Testis (tissue), 3 donors: ENCODE data around the gene FOXO6. TPM values are rescaled to one million over a fixed set of nuclear protein-coding genes. Genes with fewer than 3 reads are reported as not detected.

Source experiments
- DNase-seq: peaks from one replicate; pipeline ENCODE4 v3.0.0-alpha.2; 2019
- H3K27ac ChIP-seq, 2 donors: fragments of 200-600 bp; sonication (generic); one replicate each; pipeline ENCODE4 v1.5.1; 2019
- H3K27me3 ChIP-seq: fragments of 200-600 bp; sonication (generic); one replicate; pipeline ENCODE4 v1.5.1; 2019
- H3K36me3 ChIP-seq: fragments of 200-600 bp; sonication (generic); one replicate; pipeline ENCODE4 v1.5.1; 2017; ENCODE audit warnings: low read depth; ENCODE audit errors: missing control alignments
- H3K4me1 ChIP-seq: fragments of 200-600 bp; sonication (generic); one replicate; pipeline ENCODE4 v1.5.1; 2019
- H3K4me3 ChIP-seq, 2 donors: fragments of 200-600 bp; sonication (generic); one replicate each; pipeline ENCODE4 v1.5.1; 2017 to 2019
- H3K9me3 ChIP-seq: fragments of 200-600 bp; sonication (generic); one replicate; pipeline ENCODE4 v1.5.1; 2017
- CTCF ChIP-seq, 3 experiments: fragments of 450-650 bp in 2 of 3; fragments of 200-600 bp in 1 of 3; sonication (generic) in 1 of 3; IDR thresholded peaks; one replicate each; pipeline ENCODE4 v1.5.1; 2016 to 2019; ENCODE audit warnings: antibody characterized with exemption in 3 of 3, mild to moderate bottlenecking in 2 of 3, moderate library complexity in 1 of 3
- POLR2A ChIP-seq: fragments of 450-650 bp; IDR thresholded peaks from one replicate; pipeline ENCODE4 v1.6.1; 2017; ENCODE audit warnings: antibody characterized with exemption, mild to moderate bottlenecking, moderate library complexity
- WGBS, 2 donors: methylation state at CpG; one replicate each; pipeline ENCODE4 v1.1.5; 2018; 5-methylcytosine and 5-hydroxymethylcytosine counted together
- intact Hi-C: fragments of 100-400 bp; cut with DNase I; formaldehyde crosslinking; loops from one replicate; pipeline ENCODE4 v1.15.1; 2023; ENCODE audit warnings: low total_unique reads
- polyA plus RNA-seq: library from polyadenylated mRNA; stranded (reverse); fragments of 350-450 nt; fragmentation: Illumina TruSeq; extraction: RNeasy Lipid Tissue Mini Kit (QIAGEN cat#74804); gene quantifications from one replicate; pipeline ENCODE4 v1.2.3, GENCODE V29; 2014; ENCODE audit warnings: low read depth, low replicate concordance; ENCODE audit not compliant: insufficient read depth
- total RNA-seq, 2 donors: library from RNA; depleted of rRNA; stranded (reverse); fragments of >200 nt; gene quantifications; one replicate each; pipeline ENCODE4 v1.2.3, GENCODE V29; 2016

Gene FOXO6
- total and polyA plus RNA-seq, 3 donors from 2014 or later = 2.4 to 4.5 (median 3.8) TPM

DNA sequence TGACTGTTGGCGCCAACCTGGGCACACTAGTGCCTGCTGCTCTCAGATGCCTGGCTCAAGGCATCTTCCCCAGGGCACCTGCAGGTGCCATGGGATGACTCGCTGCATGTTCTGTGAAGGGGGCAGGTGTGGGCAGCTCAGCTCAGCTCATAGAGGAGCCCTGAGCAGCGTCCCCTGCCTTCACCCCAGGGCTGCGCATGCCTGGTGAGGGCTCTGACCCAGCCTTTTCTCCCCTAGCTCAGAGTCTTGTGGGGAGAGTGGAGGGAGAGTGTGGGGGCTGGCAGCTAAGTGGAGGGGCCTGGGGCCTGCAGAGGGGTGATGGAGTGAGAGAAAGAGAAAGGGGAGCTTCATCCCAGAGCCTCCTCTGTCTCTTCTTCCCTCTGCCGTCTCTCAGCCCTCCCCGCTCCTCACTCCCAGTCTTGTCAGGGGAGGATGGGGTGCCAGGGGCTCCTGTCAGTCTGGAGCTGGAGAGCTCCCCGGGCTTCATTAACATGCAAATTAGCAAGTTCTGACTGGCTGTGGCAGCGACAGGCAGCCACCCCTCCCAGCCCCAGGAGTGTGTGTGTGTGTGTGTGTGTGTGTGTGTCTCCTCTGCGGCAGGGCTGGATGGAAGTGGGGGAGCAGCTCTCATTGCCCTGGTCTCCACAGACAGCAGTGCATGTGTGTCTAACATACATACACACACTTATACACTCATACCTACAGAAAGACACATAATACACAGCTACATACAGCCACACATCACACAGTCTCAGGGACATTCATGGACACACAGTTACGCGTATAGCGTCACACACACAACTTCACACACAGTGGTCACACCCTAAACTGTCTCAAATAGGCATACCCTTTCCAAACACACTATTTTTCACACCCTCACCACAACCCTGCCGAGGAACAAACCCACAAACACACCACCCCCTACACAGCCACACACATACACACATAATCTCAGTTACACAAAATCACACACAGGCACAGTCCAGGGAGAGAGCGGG, 34.0 kb downstream of the FOXO6 start:
- TF ChIP-seq POLR2A (no peak), CTCF (IDR thresholded peaks at IDR 0.05) (no peak)
- peaks cover 27% of the 10 kb centered on the region for H3K4me1 ChIP-seq
- no peak overlapping the region for H3K4me3 ChIP-seq
- no peak overlapping the region for H3K27ac ChIP-seq
- intact Hi-C loops = no loop called here
- no peaks in the 10 kb centered on the region for H3K27me3 ChIP-seq
- no peaks in the 10 kb centered on the region for H3K36me3 ChIP-seq
- H3K9me3 ChIP-seq = no peaks in the 10 kb centered on the region
- 75 to 77% methylated on average over 10 to 14 of the region's 14 CpGs for WGBS, 2 donors
- no peak for DNase-seq

DNA sequence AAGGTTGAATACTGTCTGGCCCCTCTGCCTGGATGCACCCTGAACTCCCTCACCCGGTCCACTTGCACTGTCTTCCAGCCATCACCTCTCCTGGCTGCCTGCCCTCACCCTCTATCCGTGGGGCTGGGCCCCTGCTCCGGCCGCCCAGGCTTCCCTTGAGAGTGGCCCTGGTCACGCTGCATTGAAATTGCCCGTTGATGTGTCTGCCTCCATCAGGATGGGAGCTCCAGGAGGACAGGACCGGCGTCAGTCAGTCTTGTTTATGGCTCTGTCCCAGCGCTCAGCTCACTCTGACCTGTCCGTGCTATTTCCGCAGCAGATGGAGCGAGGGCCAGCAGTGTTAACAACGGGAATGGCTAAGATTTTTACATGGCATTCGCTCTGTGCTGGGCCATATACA, 34.9 kb downstream of the FOXO6 start:
- H3K27me3 ChIP-seq = no peaks in the 10 kb centered on the region
- TF ChIP-seq POLR2A (no peak), CTCF (IDR thresholded peaks at IDR 0.05) (no peak)
- intact Hi-C loops = no loop called here
- H3K4me1 ChIP-seq = peaks cover 27% of the 10 kb centered on the region
- H3K27ac ChIP-seq = no peak overlapping the region
- H3K4me3 ChIP-seq = no peak overlapping the region
- H3K36me3 ChIP-seq = no peaks in the 10 kb centered on the region
- WGBS, 2 donors = 61 to 73% methylated on average over 14 of the region's 14 CpGs
- H3K9me3 ChIP-seq = no peaks in the 10 kb centered on the region
- no peak for DNase-seq

DNA sequence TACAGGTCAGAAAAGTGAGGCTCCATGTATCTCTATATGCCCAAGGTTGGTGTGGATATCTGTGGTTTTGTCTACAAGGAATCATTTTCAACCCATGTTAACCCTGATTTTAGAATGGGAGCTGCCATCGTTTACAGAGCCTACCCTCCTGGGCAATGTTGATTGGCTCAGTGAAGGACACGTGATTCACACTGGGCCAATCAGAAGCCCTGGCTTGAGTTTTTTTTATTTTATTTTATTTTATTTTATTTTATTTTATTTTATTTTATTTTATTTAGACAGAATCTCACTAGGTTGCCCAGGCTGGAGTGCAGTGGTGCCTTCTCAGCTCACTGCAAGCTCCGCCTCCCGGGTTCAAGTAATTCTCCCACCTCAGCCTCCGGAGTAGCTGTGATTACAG, 35.8 kb downstream of the FOXO6 start:
- no peaks in the 10 kb centered on the region for H3K9me3 ChIP-seq
- H3K4me3 ChIP-seq = no peak overlapping the region
- no peaks in the 10 kb centered on the region for H3K36me3 ChIP-seq
- no peak for TF ChIP-seq CTCF (IDR thresholded peaks at IDR 0.05)
- no peak for TF ChIP-seq POLR2A
- peaks cover 18% of the 10 kb centered on the region for H3K4me1 ChIP-seq
- H3K27me3 ChIP-seq = no peaks in the 10 kb centered on the region
- DNase-seq = no peak
- intact Hi-C loops = no loop called here
- WGBS, 2 donors = 55 to 74% methylated on average over 5 of the region's 5 CpGs
- no peak overlapping the region for H3K27ac ChIP-seq

- no peaks in the 10 kb centered on the region for H3K27me3 ChIP-seq
- intact Hi-C loops = no loop called here
Observed at GRCh38 chr1:41397753-41398330, 36.6 kb downstream of the FOXO6 start.

More at GRCh38 chr1:41397753-41398330, 36.6 kb downstream of the FOXO6 start:
- Histone ChIP-seq H3K4me1 (peaks cover 17% of the 10 kb centered on the region), H3K4me3 (no peak overlapping the region), H3K9me3 (no peaks in the 10 kb centered on the region), H3K27ac (no peak overlapping the region), H3K36me3 (no peaks in the 10 kb centered on the region)
- no peak for TF ChIP-seq POLR2A
- TF ChIP-seq CTCF (IDR thresholded peaks at IDR 0.05) = no peak
- 89 to 92% methylated on average over 3 of the region's 3 CpGs for WGBS, 2 donors
- no peak for DNase-seq
